Hepatocyte (in vitro differentiated cells): ENCODE results near the gene KIF5B. TPM values are rescaled to one million over a fixed set of nuclear protein-coding genes. Genes with fewer than 3 reads are reported as not detected.

Experiments
- DNase-seq: peaks from one replicate; pipeline ENCODE4 v3.0.0-alpha.2; 2016; ENCODE audit warnings: low spot score
- H2AFZ ChIP-seq: fragments of 200-600 bp; sonication (generic); 2 replicates; pipeline ENCODE4 v1.6.0; 2016; ENCODE audit warnings: antibody characterized with exemption, mild to moderate bottlenecking
- H3K27ac ChIP-seq: fragments of 200-600 bp; sonication (generic); 2 replicates; pipeline ENCODE4 v1.5.1; 2016; ENCODE audit warnings: mild to moderate bottlenecking
- H3K27me3 ChIP-seq: fragments of 200-600 bp; sonication (generic); 2 replicates; pipeline ENCODE4 v1.6.1; 2016
- H3K36me3 ChIP-seq: fragments of 200-600 bp; sonication (generic); replicated peaks from 2 replicates; pipeline ENCODE4 v1.5.1; 2016; ENCODE audit warnings: low read depth; ENCODE audit not compliant: insufficient read depth
- H3K4me1 ChIP-seq: fragments of 200-600 bp; sonication (generic); 2 replicates; pipeline ENCODE4 v1.5.1; 2016; ENCODE audit warnings: mild to moderate bottlenecking, moderate library complexity; ENCODE audit not compliant: insufficient read depth
- H3K4me2 ChIP-seq: fragments of 200-600 bp; sonication (generic); 2 replicates; pipeline ENCODE4 v1.6.0; 2016
- H3K4me3 ChIP-seq: fragments of 200-600 bp; sonication (generic); 2 replicates; pipeline ENCODE4 v1.5.1; 2016; ENCODE audit warnings: mild to moderate bottlenecking
- H3K79me2 ChIP-seq: fragments of 200-600 bp; sonication (generic); 2 replicates; pipeline ENCODE4 v1.6.0; 2017; ENCODE audit warnings: mild to moderate bottlenecking
- H3K9me2 ChIP-seq: fragments of 200-600 bp; sonication (generic); replicated peaks from 2 replicates; pipeline ENCODE4 v1.6.0; 2017; ENCODE audit warnings: mild to moderate bottlenecking; ENCODE audit not compliant: insufficient read depth
- H3K9me3 ChIP-seq: fragments of 200-600 bp; sonication (generic); 2 replicates; pipeline ENCODE4 v1.5.1; 2016; ENCODE audit warnings: low read depth, mild to moderate bottlenecking
- H4K20me1 ChIP-seq: fragments of 200-600 bp; sonication (generic); 2 replicates; pipeline ENCODE4 v1.6.0; 2016; ENCODE audit warnings: mild to moderate bottlenecking; ENCODE audit not compliant: insufficient read depth, poor library complexity, severe bottlenecking
- CTCF ChIP-seq: fragments of 200-600 bp; sonication (generic); IDR thresholded peaks from 2 replicates; pipeline ENCODE4 v1.5.1; 2016; ENCODE audit warnings: antibody characterized with exemption, mild to moderate bottlenecking; ENCODE audit not compliant: poor library complexity
- EZH2 ChIP-seq: fragments of 200-600 bp; sonication (generic); IDR thresholded peaks from 2 replicates; pipeline ENCODE4 v1.6.1; 2016; ENCODE audit warnings: antibody characterized with exemption, mild to moderate bottlenecking, borderline replicate concordance
- EZH2phosphoT487 ChIP-seq: fragments of 200-600 bp; sonication (generic); IDR thresholded peaks from one replicate; pipeline ENCODE4 v1.6.1; 2018; ENCODE audit warnings: antibody characterized with exemption, mild to moderate bottlenecking, low read depth, moderate library complexity; ENCODE audit not compliant: unreplicated experiment, severe bottlenecking
- WGBS: methylation state at CpG from one replicate; pipeline ENCODE4 v1.1.6; 2016; ENCODE audit warnings: low lambda C conversion rate; ENCODE audit errors: missing lambda C conversion rate; 5-methylcytosine and 5-hydroxymethylcytosine counted together
- polyA plus RNA-seq: library from polyadenylated mRNA; unstranded; fragments of >200 nt; fragmentation: Nextera tagmentation; extraction: Ambion mirVana; gene quantifications from 2 replicates; pipeline ENCODE4 v1.2.1, GENCODE V29; 2016
- total RNA-seq: library from RNA; depleted of rRNA; stranded (reverse); fragments of >200 nt; gene quantifications from 2 replicates; pipeline ENCODE4 v1.2.3, GENCODE V29; 2014

Gene KIF5B
- total RNA-seq (131 and 141 TPM in 2 replicates), polyA plus RNA-seq (51.1 and 51.6 TPM in 2 replicates)

GRCh38 chr10:32056136-32057035 lies at the start of gene KIF5B:
Gene KIF5B, minus strand, starts transcription at chr10:32056425. Its CDS starts 452 bp downstream, at chr10:32055973.
- Histone ChIP-seq H3K27me3 (no peaks in the 10 kb centered on the region), H4K20me1 (peaks cover 39% of the 10 kb centered on the region), H3K9me3 (no peaks in the 10 kb centered on the region), H3K4me3 (peak within 1 kb of the TSS; percentile 91), H3K4me2 (peak within 1 kb of the TSS; percentile 78), H3K4me1 (peaks cover 46% of the 10 kb centered on the region), H3K9me2 (no peaks in the 10 kb centered on the region), H3K79me2 (peaks cover 46% of the 10 kb centered on the region), H2AFZ (peak within 1 kb of the TSS; percentile 94), H3K36me3 (no peaks in the 10 kb centered on the region), H3K27ac (peak within 1 kb of the TSS; percentile 99)
- TF ChIP-seq EZH2 (no peak), EZH2phosphoT487 (no peak), CTCF (no peak)
- WGBS = 5% methylated on average over 51 of the region's 63 CpGs
- peak; percentile 95 for DNase-seq

- TF ChIP-seq EZH2phosphoT487 (peak; percentile 77), CTCF (no peak)
- 54% methylated on average over 7 of the region's 7 CpGs for WGBS
- H3K27ac ChIP-seq = peak overlapping the region; percentile 18
Observed at GRCh38 chr10:32105782-32106382, 49.7 kb upstream of the KIF5B start.

GRCh38 chr10:32104622-32105509 lies 48.6 kb upstream of the KIF5B start:
- no peak overlapping the region for H3K4me2 ChIP-seq
- H3K36me3 ChIP-seq = no peaks in the 10 kb centered on the region
- no peaks in the 10 kb centered on the region for H3K9me3 ChIP-seq
- no peak overlapping the region for H2AFZ ChIP-seq
- peaks cover 2% of the 10 kb centered on the region for H3K4me1 ChIP-seq
- no peak overlapping the region for H3K27ac ChIP-seq
- no peaks in the 10 kb centered on the region for H3K79me2 ChIP-seq
- H3K27me3 ChIP-seq = no peaks in the 10 kb centered on the region
- DNase-seq = no peak
- H4K20me1 ChIP-seq = no peaks in the 10 kb centered on the region
- H3K4me3 ChIP-seq = no peak overlapping the region
- TF ChIP-seq EZH2 (no peak), EZH2phosphoT487 (no peak), CTCF (no peak)
- H3K9me2 ChIP-seq = no peaks in the 10 kb centered on the region
- 83% methylated on average over 5 of the region's 5 CpGs for WGBS

More at GRCh38 chr10:32105782-32106382, 49.7 kb upstream of the KIF5B start:
- no peaks in the 10 kb centered on the region for H3K79me2 ChIP-seq
- H3K4me3 ChIP-seq = no peak overlapping the region
- H3K9me2 ChIP-seq = no peaks in the 10 kb centered on the region
- no peaks in the 10 kb centered on the region for H3K9me3 ChIP-seq
- no peak overlapping the region for H2AFZ ChIP-seq
- no peak overlapping the region for H3K4me2 ChIP-seq
- peak; percentile 24 for DNase-seq
- H3K4me1 ChIP-seq = peaks cover 2% of the 10 kb centered on the region
- H3K36me3 ChIP-seq = no peaks in the 10 kb centered on the region
- H4K20me1 ChIP-seq = no peaks in the 10 kb centered on the region
- H3K27me3 ChIP-seq = no peaks in the 10 kb centered on the region
